ENCODE data around the gene FHIT.

The FHIT gene

DNA sequence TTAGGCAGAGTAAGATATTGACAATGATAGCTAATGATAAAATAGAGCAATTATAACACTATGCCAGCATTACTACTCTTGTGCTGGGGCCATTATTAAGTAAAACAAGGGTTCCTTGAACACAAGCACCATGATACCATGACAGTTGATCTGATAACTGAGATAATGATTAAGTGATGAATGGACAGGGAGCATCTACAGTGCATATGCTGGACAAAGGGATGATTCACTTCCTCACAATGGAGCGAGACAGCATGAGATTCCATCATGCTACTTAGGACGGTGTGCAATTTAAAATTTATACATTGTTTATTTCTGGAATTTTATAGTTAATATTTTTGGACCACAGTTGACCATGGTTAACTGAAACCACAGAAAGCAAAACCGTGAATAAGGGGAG lies 156.6 kb downstream of the FHIT start:
- no peak overlapping the region for H3K4me2 ChIP-seq (ENCODE audit: low read length)
- no peak overlapping the region for H3K27ac ChIP-seq
- no peak overlapping the region for H3K9ac ChIP-seq
- no peaks in the 10 kb centered on the region for H3K27me3 ChIP-seq (ENCODE audit: control insufficient read depth, insufficient read depth, low read length)
- no peak for TF ChIP-seq CTCF (IDR thresholded peaks at IDR 0.05)
- H3K79me2 ChIP-seq = no peaks in the 10 kb centered on the region
- no peaks in the 10 kb centered on the region for H3K36me3 ChIP-seq (ENCODE audit: control insufficient read depth, insufficient read depth, low read length)
- H3K4me3 ChIP-seq (ENCODE audit: low read depth, low read length) = no peak overlapping the region
- H3K9me3 ChIP-seq (ENCODE audit: control insufficient read depth, low read length) = no peaks in the 10 kb centered on the region
- H3K4me1 ChIP-seq = peaks cover 4% of the 10 kb centered on the region
- H2AFZ ChIP-seq = no peak overlapping the region

DNA sequence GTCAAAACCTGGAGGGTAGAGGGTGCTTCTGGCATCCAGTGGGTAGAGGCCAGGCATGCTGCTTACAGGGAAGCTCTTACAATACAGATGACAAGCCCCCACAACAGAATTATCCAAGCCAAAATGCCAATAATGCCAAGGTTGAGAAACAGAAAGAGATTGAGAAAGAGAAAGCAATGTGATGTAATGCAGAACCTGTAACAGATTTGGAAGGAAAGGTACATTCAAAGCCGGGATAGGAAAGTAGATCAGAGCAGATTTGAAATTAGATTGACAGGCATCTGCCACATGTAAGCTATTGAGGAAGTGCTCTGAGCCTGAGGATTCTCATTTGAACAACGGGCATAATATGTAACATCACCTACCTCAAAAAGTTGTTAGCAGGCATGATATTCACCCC lies 157.9 kb downstream of the FHIT start:
- H3K36me3 ChIP-seq (ENCODE audit: control insufficient read depth, insufficient read depth, low read length) = no peaks in the 10 kb centered on the region

GRCh38 chr3:61092870-61093269 lies 158.4 kb downstream of the FHIT start:
- Histone ChIP-seq H3K9ac (no peak overlapping the region), H3K4me1 (peaks cover 4% of the 10 kb centered on the region), H2AFZ (no peak overlapping the region), H3K4me2 (ENCODE audit: low read length) (no peak overlapping the region), H3K27me3 (ENCODE audit: control insufficient read depth, insufficient read depth, low read length) (no peaks in the 10 kb centered on the region), H3K36me3 (ENCODE audit: control insufficient read depth, insufficient read depth, low read length) (no peaks in the 10 kb centered on the region), H3K4me3 (ENCODE audit: low read depth, low read length) (no peak overlapping the region), H3K9me3 (ENCODE audit: control insufficient read depth, low read length) (no peaks in the 10 kb centered on the region), H3K27ac (no peak overlapping the region), H3K79me2 (no peaks in the 10 kb centered on the region)
- TF ChIP-seq CTCF (IDR thresholded peaks at IDR 0.05) = no peak

More for the DNA sequence above, 157.9 kb downstream of the FHIT start:
- Histone ChIP-seq H2AFZ (no peak overlapping the region), H3K9ac (no peak overlapping the region), H3K79me2 (no peaks in the 10 kb centered on the region), H3K27me3 (ENCODE audit: control insufficient read depth, insufficient read depth, low read length) (no peaks in the 10 kb centered on the region), H3K4me3 (ENCODE audit: low read depth, low read length) (no peak overlapping the region), H3K4me2 (ENCODE audit: low read length) (no peak overlapping the region), H3K4me1 (peaks cover 4% of the 10 kb centered on the region), H3K9me3 (ENCODE audit: control insufficient read depth, low read length) (no peaks in the 10 kb centered on the region), H3K27ac (no peak overlapping the region)
- no peak for TF ChIP-seq CTCF (IDR thresholded peaks at IDR 0.05)

- Histone ChIP-seq H3K9me3 (ENCODE audit: control insufficient read depth, low read length) (no peaks in the 10 kb centered on the region), H3K79me2 (peaks cover 4% of the 10 kb centered on the region), H3K36me3 (ENCODE audit: control insufficient read depth, insufficient read depth, low read length) (no peaks in the 10 kb centered on the region), H3K4me2 (ENCODE audit: low read length) (no peak overlapping the region), H3K9ac (no peak overlapping the region), H2AFZ (no peak overlapping the region), H3K27me3 (ENCODE audit: control insufficient read depth, insufficient read depth, low read length) (no peaks in the 10 kb centered on the region), H3K4me3 (ENCODE audit: low read depth, low read length) (no peak overlapping the region), H3K27ac (no peak overlapping the region), H3K4me1 (peaks cover 4% of the 10 kb centered on the region)
- TF ChIP-seq CTCF (IDR thresholded peaks at IDR 0.05) = no peak
Observed at GRCh38 chr3:61090389-61091169, 160.7 kb downstream of the FHIT start.

GRCh38 chr3:61087465-61087864 lies 163.8 kb downstream of the FHIT start:
- TF ChIP-seq CTCF (IDR thresholded peaks at IDR 0.05) = no peak
- Histone ChIP-seq H3K27ac (no peak overlapping the region), H2AFZ (no peak overlapping the region)

More at GRCh38 chr3:61087465-61087864, 163.8 kb downstream of the FHIT start:
- peaks cover 4% of the 10 kb centered on the region for H3K4me1 ChIP-seq
- H3K79me2 ChIP-seq = peaks cover 4% of the 10 kb centered on the region
- no peaks in the 10 kb centered on the region for H3K9me3 ChIP-seq (ENCODE audit: control insufficient read depth, low read length)
- H3K4me2 ChIP-seq (ENCODE audit: low read length) = no peak overlapping the region
- no peaks in the 10 kb centered on the region for H3K36me3 ChIP-seq (ENCODE audit: control insufficient read depth, insufficient read depth, low read length)
- no peak overlapping the region for H3K9ac ChIP-seq
- H3K27me3 ChIP-seq (ENCODE audit: control insufficient read depth, insufficient read depth, low read length) = no peaks in the 10 kb centered on the region
- no peak overlapping the region for H3K4me3 ChIP-seq (ENCODE audit: low read depth, low read length)
